ENCODE data around the gene TMEM179. TPM values are rescaled to one million over a fixed set of nuclear protein-coding genes. Genes with fewer than 3 reads are reported as not detected.

Gene TMEM179
- total RNA-seq, 4 donors from 2014 or later, result 2.3 TPM; not detected in 3

DNA sequence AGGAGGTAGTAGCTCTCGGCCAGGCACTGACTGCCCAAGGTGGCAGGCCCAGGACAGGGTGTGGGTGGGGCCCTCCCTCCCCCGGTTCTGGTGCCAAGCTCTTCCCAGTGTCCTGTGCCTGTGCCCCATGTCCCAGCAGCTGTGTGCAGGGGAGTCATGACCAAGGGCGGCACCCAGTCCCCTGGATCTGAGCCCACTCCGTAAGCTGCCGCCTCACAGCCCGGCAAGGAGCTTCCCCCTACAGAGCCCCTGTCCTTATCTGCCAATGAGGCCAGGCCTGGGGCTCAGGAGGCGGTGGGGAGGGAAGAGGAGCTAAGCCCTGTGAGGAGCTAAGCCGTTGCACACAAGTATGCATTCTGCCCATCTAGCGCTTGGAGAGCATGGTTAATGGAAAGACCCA, 30.6 kb downstream of the TMEM179 start:
- H3K9me3 ChIP-seq, result no peaks in the 10 kb centered on the region
- intact Hi-C loops (cut with DNase I; ENCODE audit: low total_unique reads), result no loop called here
- H3K27ac ChIP-seq, result no peak overlapping the region
- H3K36me3 ChIP-seq, result no peaks in the 10 kb centered on the region
- no peaks in the 10 kb centered on the region for H3K27me3 ChIP-seq
- no peak overlapping the region for H3K4me3 ChIP-seq
- no peaks in the 10 kb centered on the region for H3K4me1 ChIP-seq
- TF ChIP-seq POLR2A (IDR thresholded peaks at IDR 0.05), result no peak
- TF ChIP-seq, protein P1, sequence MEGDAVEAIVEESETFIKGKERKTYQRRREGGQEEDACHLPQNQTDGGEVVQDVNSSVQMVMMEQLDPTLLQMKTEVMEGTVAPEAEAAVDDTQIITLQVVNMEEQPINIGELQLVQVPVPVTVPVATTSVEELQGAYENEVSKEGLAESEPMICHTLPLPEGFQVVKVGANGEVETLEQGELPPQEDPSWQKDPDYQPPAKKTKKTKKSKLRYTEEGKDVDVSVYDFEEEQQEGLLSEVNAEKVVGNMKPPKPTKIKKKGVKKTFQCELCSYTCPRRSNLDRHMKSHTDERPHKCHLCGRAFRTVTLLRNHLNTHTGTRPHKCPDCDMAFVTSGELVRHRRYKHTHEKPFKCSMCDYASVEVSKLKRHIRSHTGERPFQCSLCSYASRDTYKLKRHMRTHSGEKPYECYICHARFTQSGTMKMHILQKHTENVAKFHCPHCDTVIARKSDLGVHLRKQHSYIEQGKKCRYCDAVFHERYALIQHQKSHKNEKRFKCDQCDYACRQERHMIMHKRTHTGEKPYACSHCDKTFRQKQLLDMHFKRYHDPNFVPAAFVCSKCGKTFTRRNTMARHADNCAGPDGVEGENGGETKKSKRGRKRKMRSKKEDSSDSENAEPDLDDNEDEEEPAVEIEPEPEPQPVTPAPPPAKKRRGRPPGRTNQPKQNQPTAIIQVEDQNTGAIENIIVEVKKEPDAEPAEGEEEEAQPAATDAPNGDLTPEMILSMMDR (IDR thresholded peaks at IDR 0.05), result no peak
- no peak for DNase-seq

DNA sequence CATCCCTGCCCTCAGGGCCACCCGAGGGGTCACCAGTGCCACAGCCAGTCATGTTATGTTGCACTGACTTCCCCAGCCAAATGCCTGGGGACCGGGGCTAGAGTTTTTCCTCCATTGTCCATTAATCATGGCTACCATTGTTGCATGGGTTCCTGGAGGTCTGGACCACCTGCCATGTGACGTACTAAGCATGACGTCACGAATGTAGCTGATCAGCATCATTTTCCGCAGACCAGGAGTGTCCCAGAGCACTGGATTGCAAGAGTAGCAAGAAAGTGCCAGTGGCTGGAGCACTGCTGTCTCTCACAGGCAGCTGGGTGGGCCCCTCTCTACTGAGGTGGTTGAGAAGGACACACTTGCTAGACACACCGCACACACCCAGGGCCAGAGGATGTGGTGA, 31.9 kb downstream of the TMEM179 start:
- Histone ChIP-seq H3K9me3 (no peaks in the 10 kb centered on the region), H3K4me3 (no peak overlapping the region), H3K27ac (no peak overlapping the region), H3K27me3 (no peaks in the 10 kb centered on the region), H3K36me3 (no peaks in the 10 kb centered on the region), H3K4me1 (no peaks in the 10 kb centered on the region)
- no peak for DNase-seq
- TF ChIP-seq, protein P1 (IDR thresholded peaks at IDR 0.05), result no peak
- no peak for TF ChIP-seq POLR2A (IDR thresholded peaks at IDR 0.05)
- intact Hi-C loops (cut with DNase I; ENCODE audit: low total_unique reads), result no loop called here

DNA sequence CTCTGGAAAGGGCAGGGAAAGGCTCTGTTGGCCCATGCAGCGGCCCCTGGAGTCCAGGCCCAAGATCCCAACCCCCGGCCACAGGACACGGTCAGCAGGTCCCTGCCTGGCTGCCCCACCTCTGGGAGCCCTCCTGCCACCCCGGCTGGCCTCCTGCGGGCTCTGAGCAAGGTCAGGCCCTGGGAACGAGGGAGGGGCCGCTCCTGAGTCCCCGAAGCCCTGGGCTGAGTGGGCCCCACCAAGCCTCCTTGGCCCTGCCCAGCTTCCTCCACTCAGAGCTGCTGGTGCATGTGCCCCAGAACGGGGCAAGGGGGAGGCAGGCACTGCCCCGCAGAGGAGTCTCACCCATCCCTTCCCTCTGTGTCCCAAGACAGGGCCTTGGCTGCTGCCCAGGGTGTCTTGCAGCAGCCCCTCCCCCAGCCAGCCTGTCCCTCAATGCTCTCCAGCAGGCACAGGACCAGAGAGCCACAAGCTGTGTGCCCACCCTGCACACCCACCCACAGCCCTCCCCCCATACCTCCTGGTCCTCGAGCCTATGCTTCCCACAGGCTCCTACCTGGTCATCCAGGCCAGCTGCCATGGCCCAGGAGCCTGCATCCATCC, 32.4 kb downstream of the TMEM179 start:
- H3K36me3 ChIP-seq, result no peaks in the 10 kb centered on the region
- H3K4me1 ChIP-seq, result no peaks in the 10 kb centered on the region
- H3K27me3 ChIP-seq, result no peaks in the 10 kb centered on the region
- no peak overlapping the region for H3K27ac ChIP-seq
- TF ChIP-seq, protein P1 (IDR thresholded peaks at IDR 0.05), result no peak
- TF ChIP-seq POLR2A (IDR thresholded peaks at IDR 0.05), result no peak
- no peak for DNase-seq
- H3K4me3 ChIP-seq, result no peak overlapping the region
- intact Hi-C loops (cut with DNase I; ENCODE audit: low total_unique reads), result no loop called here
- H3K9me3 ChIP-seq, result no peaks in the 10 kb centered on the region

DNA sequence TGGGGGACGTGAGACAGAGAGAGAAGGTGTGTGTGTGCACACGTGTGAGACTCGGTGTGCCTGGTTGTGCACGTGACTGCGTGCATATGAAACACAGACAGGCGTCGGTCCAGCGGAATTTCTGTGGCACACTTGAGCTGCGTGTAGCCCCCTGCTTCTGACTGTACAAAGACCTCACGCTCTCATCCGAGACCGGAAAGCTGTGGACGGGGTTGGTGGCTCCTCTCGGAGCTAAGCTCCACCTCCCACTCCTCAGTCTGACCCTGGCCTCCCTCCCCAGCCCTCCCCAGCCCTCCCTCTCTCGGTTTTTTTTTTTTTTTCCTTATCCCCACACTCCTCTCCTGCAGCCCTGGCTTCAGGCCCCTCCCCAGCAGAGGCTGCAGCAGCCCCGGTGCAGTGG, 33.3 kb downstream of the TMEM179 start:
- H3K27me3 ChIP-seq, result no peaks in the 10 kb centered on the region
- TF ChIP-seq, protein P1 (IDR thresholded peaks at IDR 0.05), result no peak
- TF ChIP-seq POLR2A (IDR thresholded peaks at IDR 0.05), result no peak
- no peaks in the 10 kb centered on the region for H3K9me3 ChIP-seq
- intact Hi-C loops (cut with DNase I; ENCODE audit: low total_unique reads), result no loop called here
- H3K27ac ChIP-seq, result no peak overlapping the region
- H3K4me3 ChIP-seq, result no peak overlapping the region
- no peaks in the 10 kb centered on the region for H3K36me3 ChIP-seq
- no peak for DNase-seq
- H3K4me1 ChIP-seq, result no peaks in the 10 kb centered on the region

DNA sequence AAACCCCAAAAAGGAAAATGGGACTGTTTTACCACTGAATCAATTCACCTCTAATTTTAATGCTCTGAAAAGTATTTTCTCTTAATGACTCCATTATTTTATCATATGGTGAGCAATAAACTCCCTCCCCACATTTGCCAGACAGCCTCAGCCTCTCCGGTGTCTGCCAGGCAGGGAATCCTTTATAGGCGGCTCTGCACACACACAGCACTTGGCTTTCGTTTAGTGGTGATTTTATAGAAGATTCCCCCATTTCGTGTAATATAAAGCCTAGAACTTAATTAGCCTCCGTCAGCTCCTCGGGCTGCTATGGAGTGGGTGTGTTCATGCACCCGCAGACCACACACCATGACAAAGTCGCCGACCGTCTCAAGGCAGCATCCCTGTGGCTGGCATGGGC, 35.1 kb downstream of the TMEM179 start:
- no peak overlapping the region for H3K27ac ChIP-seq
- intact Hi-C loops (cut with DNase I; ENCODE audit: low total_unique reads), result loop anchor here (10.0 kb wide), 1 partner anchor 435 kb away; the partner anchor contains the start of gene KIF26A
- no peak overlapping the region for H3K4me3 ChIP-seq
- no peaks in the 10 kb centered on the region for H3K9me3 ChIP-seq
- H3K27me3 ChIP-seq, result peaks cover 0 to 9% of the 10 kb centered on the region in 2 donors
- H3K4me1 ChIP-seq, result no peaks in the 10 kb centered on the region
- TF ChIP-seq, protein P1 (IDR thresholded peaks at IDR 0.05), result no peak
- no peak for TF ChIP-seq POLR2A (IDR thresholded peaks at IDR 0.05)
- H3K36me3 ChIP-seq, result no peaks in the 10 kb centered on the region
- DNase-seq, result no peak

All from uterus (tissue), 4 donors.